ENCODE measurements around the gene TARBP2. TPM values are rescaled to one million over a fixed set of nuclear protein-coding genes. Genes with fewer than 3 reads are reported as not detected.

The TARBP2 gene
- 28.3 TPM for polyA plus RNA-seq (2012; ENCODE audit: low read depth, missing spikeins)

DNA sequence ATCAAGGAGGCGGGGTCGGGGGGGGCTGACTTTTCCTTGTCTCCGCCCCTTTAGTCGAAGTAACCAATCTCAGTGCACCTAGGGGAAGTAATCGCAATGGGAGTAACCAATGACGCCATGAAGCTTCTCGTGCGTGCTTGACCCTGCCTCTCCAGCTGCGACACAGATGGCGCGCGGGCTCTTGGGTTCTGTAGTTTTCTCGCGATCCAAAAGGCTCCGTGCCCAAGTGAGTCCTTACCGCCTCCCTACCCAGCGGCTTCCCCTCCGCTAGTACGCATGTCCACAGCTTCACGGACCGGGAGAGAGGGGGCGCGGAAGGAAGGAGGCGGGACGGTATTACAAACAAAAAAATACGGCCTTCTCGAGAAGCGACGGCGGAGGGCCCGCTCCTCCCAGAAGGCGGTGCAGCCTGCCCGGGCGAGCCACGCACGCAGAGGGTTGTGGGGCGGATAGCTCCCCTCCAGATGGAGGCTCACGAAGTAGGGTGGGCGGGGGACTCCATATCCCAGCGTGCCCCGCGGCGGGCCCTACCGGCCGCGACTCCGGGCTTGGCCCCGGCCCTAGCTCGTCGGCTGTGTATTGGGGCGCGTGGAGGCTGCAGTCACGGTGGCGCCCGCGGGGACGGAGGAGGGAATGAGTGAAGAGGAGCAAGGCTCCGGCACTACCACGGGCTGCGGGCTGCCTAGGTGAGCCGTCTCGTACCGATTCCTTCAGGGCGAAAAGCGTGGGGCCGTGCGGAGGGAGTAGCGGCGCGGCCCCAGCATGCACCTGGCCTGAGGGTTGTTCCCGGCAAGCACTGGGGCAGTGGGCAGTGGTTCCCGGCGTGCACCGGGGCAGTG lies at the start of gene TARBP2:
TARBP2 (plus strand) TSS at position 508 of the 839 bp plus-strand sequence; CDS start at position 634, 126 bp downstream.
- FAIRE-seq (peak; percentile 97), DNase-seq (ENCODE audit: insufficient read length, low spot score) (peak; percentile 90)
- TF ChIP-seq PAX5 (IDR thresholded peaks at IDR 0.05; ENCODE audit: insufficient read depth, low read length, severe bottlenecking) (no peak), POLR2AphosphoS5 (IDR thresholded peaks at IDR 0.05; ENCODE audit: low read depth, low read length) (peak; percentile 91), POLR2A (IDR thresholded peaks at IDR 0.05; ENCODE audit: low read depth, low read length) (peak; percentile 81), TAF1 (IDR thresholded peaks at IDR 0.05; ENCODE audit: low read depth, low read length) (peak; percentile 51; the same call in 1 of the 2 replicates)

DNA sequence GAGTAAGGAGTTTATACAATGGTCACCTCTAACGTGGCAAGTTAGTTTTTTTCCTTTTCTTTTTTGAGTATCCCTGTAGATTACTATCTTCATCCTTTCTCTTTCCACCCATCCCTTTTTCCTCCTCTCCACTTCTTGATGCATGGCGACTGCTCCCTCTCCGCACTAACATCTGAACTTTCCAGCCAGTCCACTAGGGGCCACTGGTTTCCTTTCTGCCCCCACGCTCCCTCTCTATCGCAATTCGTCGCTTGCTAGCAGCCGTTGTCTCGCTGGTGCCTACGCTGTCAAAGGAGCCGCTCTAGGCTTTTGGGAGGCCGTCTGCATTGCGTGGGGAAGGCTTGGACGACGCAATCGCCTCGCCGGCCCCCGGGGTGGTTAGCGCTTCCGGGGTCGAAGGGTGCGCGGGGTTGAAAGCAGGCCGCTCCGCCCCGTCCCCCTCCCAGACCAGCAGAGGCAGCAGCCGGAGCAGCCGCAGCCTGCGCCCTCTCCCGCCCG lies 49.4 kb upstream of the TARBP2 start, which contains the start of gene PCBP2:
PCBP2 (plus strand) TSS at position 442 of the 498 bp plus-strand sequence. CDS start 2,699 bp downstream, outside the sequence.
- FAIRE-seq (peak; percentile 89), DNase-seq (ENCODE audit: insufficient read length, low spot score) (peak; percentile 95)
- TF ChIP-seq PAX5 (IDR thresholded peaks at IDR 0.05; ENCODE audit: insufficient read depth, low read length, severe bottlenecking) (peak; percentile 20), POLR2AphosphoS5 (IDR thresholded peaks at IDR 0.05; ENCODE audit: low read depth, low read length) (peak; percentile 89), TAF1 (IDR thresholded peaks at IDR 0.05; ENCODE audit: low read depth, low read length) (peak; percentile 67), SPI1 (IDR thresholded peaks at IDR 0.05; ENCODE audit: low read depth, low read length) (no peak), POLR2A (IDR thresholded peaks at IDR 0.05; ENCODE audit: low read depth, low read length) (peak; percentile 79), POU2F2 (IDR thresholded peaks at IDR 0.05; ENCODE audit: low read depth, low read length) (peak; percentile 45)

DNA sequence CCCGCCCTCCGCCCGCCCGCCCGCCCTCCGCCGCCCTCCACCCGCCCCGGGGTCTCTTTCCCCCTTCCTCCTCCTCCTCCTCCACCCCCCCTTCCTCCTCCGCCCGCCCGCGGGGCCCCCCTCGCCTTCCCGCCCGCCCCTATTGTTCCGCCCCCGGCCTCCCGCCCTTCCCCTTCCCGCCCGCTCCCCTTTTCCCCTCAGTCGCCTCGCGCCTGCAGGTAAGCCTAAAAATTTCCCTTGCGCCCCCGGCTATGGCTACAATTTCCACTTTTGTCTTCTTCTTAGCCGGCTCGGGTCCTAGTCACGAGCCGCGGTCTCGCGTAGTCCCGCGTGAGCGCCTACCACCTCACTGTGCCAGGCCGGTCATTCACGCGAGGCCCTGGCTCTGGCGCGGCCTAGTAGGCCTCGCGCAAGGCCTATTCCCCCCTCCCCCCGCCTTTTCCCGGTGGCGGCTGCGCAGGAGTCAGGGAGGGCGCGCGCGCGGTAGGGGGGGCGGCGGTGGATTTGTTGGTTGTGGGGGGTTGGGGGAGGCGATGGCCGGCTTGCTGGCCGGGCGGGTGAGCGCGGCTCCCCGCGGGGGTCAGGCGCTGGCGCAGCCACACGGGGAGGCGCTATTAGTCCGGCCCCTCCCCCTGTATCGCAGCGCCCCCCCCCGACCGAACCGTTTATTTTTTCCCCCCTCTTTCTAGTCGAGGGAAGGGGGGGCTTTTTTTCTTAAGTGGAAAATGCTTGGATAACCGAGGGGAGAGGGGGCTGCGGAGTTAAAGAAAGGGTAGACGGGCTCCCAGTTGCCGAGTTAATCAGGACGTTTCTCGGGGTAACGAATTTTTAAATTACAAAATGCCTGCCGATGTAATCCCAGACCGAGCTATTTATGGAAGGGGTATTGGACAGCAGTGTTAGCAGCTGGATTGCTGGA lies 48.7 kb upstream of the TARBP2 start:
- FAIRE-seq (peak; percentile 5), DNase-seq (ENCODE audit: insufficient read length, low spot score) (peak; percentile 50)
- peak; percentile 80 for TF ChIP-seq POLR2A (IDR thresholded peaks at IDR 0.05; ENCODE audit: low read depth, low read length)
- TF ChIP-seq POU2F2 (IDR thresholded peaks at IDR 0.05; ENCODE audit: low read depth, low read length), result no peak
- TF ChIP-seq PAX5 (IDR thresholded peaks at IDR 0.05; ENCODE audit: insufficient read depth, low read length, severe bottlenecking), result no peak
- no peak for TF ChIP-seq TAF1 (IDR thresholded peaks at IDR 0.05; ENCODE audit: low read depth, low read length)
- TF ChIP-seq POLR2AphosphoS5 (IDR thresholded peaks at IDR 0.05; ENCODE audit: low read depth, low read length), result peak; percentile 85
- TF ChIP-seq SPI1 (IDR thresholded peaks at IDR 0.05; ENCODE audit: low read depth, low read length), result no peak

DNA sequence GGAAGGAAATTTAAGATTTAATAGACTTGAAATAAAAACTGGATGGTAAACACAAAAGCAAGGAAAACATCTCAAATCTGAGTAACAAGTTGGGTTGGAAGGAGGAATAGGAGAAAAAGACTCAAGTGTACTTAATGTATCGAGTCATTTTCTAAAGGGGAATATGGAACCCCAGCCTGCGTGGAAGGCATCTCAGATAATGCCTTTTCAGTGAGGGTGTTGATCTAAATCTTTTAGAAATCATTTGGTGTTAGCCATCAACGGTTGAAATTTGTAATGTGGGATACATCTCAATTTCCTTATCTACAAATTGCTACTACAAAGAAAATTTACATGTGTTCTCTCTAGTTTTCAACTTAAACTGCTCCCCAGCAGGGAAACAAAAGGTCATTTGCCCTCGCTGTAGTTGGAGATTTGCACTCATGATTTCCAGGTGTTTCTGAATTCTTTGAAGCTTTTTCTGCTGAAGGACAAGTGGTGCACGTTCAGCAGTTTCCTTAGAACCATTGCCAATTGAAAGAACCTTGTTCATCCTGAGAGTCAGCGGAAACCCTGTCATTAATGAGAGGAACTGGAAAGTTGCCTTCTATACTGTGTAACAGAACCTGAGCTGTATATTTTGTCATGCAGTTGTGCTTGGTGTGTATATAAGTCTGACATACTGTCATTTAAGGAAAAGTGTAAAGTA lies 47.0 kb upstream of the TARBP2 start:
- no peak for FAIRE-seq
- no peak for TF ChIP-seq SPI1 (IDR thresholded peaks at IDR 0.05; ENCODE audit: low read depth, low read length)
- TF ChIP-seq POLR2A (IDR thresholded peaks at IDR 0.05; ENCODE audit: low read depth, low read length), result 0 out of 2 replicates have a peak, but pooled peaks have one; percentile 5
- no peak; the same call in 1 of the 2 replicates for TF ChIP-seq POLR2AphosphoS5 (IDR thresholded peaks at IDR 0.05; ENCODE audit: low read depth, low read length)
- no peak for TF ChIP-seq POU2F2 (IDR thresholded peaks at IDR 0.05; ENCODE audit: low read depth, low read length)
- no peak for TF ChIP-seq TAF1 (IDR thresholded peaks at IDR 0.05; ENCODE audit: low read depth, low read length)
- TF ChIP-seq PAX5 (IDR thresholded peaks at IDR 0.05; ENCODE audit: insufficient read depth, low read length, severe bottlenecking), result no peak
- no peak for DNase-seq (ENCODE audit: insufficient read length, low spot score)

DNA sequence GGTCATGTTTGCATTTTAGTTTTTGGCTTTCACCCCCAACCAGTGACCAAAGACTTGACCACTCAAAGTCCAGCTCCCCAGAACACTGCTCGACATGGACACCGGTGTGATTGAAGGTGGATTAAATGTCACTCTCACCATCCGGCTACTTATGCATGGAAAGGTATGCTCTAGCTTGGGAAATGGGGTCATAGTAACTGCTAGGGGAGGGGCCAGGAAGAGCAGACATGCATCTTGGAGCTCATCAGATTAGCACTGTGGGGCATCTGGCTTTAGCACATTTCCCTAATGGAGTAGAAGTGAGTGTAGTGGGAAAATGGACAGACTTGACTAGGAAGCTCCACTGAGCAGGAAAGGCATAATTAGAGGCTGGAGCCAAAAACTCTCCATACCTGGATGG lies 46.4 kb upstream of the TARBP2 start:
- FAIRE-seq (no peak), DNase-seq (ENCODE audit: insufficient read length, low spot score) (no peak)
- no peak for TF ChIP-seq TAF1 (IDR thresholded peaks at IDR 0.05; ENCODE audit: low read depth, low read length)
- no peak for TF ChIP-seq POU2F2 (IDR thresholded peaks at IDR 0.05; ENCODE audit: low read depth, low read length)
- 0 out of 2 replicates have a peak, but pooled peaks have one; percentile 34 for TF ChIP-seq POLR2AphosphoS5 (IDR thresholded peaks at IDR 0.05; ENCODE audit: low read depth, low read length)
- no peak for TF ChIP-seq PAX5 (IDR thresholded peaks at IDR 0.05; ENCODE audit: insufficient read depth, low read length, severe bottlenecking)
- TF ChIP-seq POLR2A (IDR thresholded peaks at IDR 0.05; ENCODE audit: low read depth, low read length), result peak; percentile 48; the same call in 1 of the 2 replicates
- TF ChIP-seq SPI1 (IDR thresholded peaks at IDR 0.05; ENCODE audit: low read depth, low read length), result no peak

GRCh38 chr12:53456654-53457366 lies 44.3 kb upstream of the TARBP2 start:
- TF ChIP-seq POLR2A (IDR thresholded peaks at IDR 0.05; ENCODE audit: low read depth, low read length) (0 out of 2 replicates have a peak, but pooled peaks have one; percentile 9), POU2F2 (IDR thresholded peaks at IDR 0.05; ENCODE audit: low read depth, low read length) (no peak), POLR2AphosphoS5 (IDR thresholded peaks at IDR 0.05; ENCODE audit: low read depth, low read length) (peak; percentile 23; the same call in 1 of the 2 replicates)
- FAIRE-seq, result no peak
- DNase-seq (ENCODE audit: insufficient read length, low spot score), result no peak

- TF ChIP-seq TAF1 (IDR thresholded peaks at IDR 0.05; ENCODE audit: low read depth, low read length) (no peak), POU2F2 (IDR thresholded peaks at IDR 0.05; ENCODE audit: low read depth, low read length) (no peak), POLR2AphosphoS5 (IDR thresholded peaks at IDR 0.05; ENCODE audit: low read depth, low read length) (no peak), POLR2A (IDR thresholded peaks at IDR 0.05; ENCODE audit: low read depth, low read length) (no peak), PAX5 (IDR thresholded peaks at IDR 0.05; ENCODE audit: insufficient read depth, low read length, severe bottlenecking) (no peak), SPI1 (IDR thresholded peaks at IDR 0.05; ENCODE audit: low read depth, low read length) (no peak)
- FAIRE-seq, result no peak
- DNase-seq (ENCODE audit: insufficient read length, low spot score), result no peak
Measured at GRCh38 chr12:53459097-53459496, 42.0 kb upstream of the TARBP2 start.

DNA sequence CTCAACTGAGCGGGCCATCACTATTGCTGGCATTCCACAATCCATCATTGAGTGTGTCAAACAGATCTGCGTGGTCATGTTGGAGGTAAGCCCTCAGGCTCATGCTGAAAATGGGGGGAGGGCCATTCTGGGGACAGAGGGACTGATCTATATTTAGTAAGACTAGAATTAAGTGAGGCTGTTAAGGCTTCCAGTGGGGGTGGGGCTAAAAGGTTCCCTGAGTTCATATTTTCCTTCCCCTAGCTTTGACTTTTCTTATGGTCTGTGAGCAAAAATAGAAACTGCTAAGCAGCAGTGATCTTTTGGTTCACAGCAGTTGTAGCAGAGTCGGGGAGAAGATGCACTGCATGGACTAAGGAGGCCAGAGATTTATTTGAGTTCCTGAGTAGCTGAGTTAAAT lies 40.0 kb upstream of the TARBP2 start:
- TF ChIP-seq PAX5 (IDR thresholded peaks at IDR 0.05; ENCODE audit: insufficient read depth, low read length, severe bottlenecking) (no peak), SPI1 (IDR thresholded peaks at IDR 0.05; ENCODE audit: low read depth, low read length) (no peak), POLR2AphosphoS5 (IDR thresholded peaks at IDR 0.05; ENCODE audit: low read depth, low read length) (0 out of 2 replicates have a peak, but pooled peaks have one; percentile 37), POU2F2 (IDR thresholded peaks at IDR 0.05; ENCODE audit: low read depth, low read length) (no peak), TAF1 (IDR thresholded peaks at IDR 0.05; ENCODE audit: low read depth, low read length) (no peak), POLR2A (IDR thresholded peaks at IDR 0.05; ENCODE audit: low read depth, low read length) (peak; percentile 49; the same call in 1 of the 2 replicates)
- FAIRE-seq, result no peak
- no peak for DNase-seq (ENCODE audit: insufficient read length, low spot score)

Measured in GM12891 (cell line).